Measurements from ENCODE around the gene ZNF764.

Gene ZNF764

DNA sequence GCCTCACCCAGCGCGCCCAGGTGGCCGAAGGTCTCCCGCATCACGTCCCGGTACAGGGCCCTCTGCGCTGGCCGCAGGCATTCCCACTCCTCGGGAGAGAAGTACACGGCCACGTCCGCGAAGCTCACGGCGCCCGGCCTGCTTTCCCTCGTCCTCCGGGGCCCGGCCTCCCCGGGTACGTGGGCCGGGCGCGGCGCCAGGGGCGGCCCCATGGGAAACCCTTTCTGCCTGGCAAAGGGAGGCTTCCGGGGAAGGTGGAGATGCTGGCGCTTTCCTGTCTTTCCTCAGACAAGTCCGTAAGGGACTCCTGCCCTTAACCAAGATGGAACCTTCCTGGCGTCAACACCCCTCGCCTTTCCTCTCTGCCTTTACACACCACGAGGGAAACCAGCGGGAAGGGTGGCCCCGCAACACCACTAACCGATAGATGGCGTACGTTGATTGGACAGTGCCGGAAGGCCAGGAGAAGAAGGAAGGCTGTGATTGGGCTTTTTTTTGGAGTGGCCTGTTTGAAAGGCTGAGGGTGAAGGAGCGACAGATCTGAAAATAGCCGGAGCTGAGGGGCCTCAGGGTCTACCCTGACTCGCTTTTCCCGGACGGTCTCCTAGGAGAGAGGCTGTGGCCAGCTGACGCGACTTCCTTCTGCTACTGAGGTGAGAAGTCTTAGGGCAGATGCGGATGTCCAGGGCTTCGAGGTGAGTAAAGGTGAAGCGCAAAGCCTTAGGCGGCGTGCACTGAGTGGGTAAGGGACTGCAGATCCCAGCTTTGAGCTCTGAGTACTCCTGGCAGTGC is 27.4 kb upstream of the ZNF764 start, which contains the start of gene ZNF785:
Gene ZNF785, minus strand, starts transcription at position 298 of the 792 bp plus-strand sequence. Its CDS starts 86 bp downstream, at position 212.
- DNase-seq (ENCODE audit: low spot score): peak; percentile 97
- in situ Hi-C loops (cut with MboI; ENCODE audit: low pct_unique_long_range_greater_than_20kb, low sequenced_read_pairs, unreplicated experiment): no loop called here
- TF ChIP-seq, protein P1, sequence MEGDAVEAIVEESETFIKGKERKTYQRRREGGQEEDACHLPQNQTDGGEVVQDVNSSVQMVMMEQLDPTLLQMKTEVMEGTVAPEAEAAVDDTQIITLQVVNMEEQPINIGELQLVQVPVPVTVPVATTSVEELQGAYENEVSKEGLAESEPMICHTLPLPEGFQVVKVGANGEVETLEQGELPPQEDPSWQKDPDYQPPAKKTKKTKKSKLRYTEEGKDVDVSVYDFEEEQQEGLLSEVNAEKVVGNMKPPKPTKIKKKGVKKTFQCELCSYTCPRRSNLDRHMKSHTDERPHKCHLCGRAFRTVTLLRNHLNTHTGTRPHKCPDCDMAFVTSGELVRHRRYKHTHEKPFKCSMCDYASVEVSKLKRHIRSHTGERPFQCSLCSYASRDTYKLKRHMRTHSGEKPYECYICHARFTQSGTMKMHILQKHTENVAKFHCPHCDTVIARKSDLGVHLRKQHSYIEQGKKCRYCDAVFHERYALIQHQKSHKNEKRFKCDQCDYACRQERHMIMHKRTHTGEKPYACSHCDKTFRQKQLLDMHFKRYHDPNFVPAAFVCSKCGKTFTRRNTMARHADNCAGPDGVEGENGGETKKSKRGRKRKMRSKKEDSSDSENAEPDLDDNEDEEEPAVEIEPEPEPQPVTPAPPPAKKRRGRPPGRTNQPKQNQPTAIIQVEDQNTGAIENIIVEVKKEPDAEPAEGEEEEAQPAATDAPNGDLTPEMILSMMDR (IDR thresholded peaks at IDR 0.05; ENCODE audit: extremely low read depth, insufficient read depth, missing control alignments): peak; percentile 25

DNA sequence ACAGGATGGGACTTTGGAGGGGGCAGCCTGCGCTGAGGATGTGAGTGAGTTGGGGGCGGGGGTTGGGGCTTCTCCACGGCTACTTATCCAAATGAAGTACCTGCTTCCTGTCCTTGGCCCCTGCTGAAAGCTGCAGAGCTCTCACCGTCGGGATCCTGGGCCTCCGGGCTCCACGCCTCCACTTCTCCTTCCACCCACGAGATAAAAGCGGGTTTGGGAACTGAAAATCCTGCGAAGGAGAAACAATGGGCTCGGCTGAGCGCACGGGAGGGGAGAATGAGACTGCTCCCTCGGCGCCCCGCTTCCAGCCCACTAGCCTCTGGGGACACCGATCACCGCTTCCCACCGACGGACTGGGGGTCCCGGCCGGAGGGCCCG is 26.8 kb upstream of the ZNF764 start:
- DNase-seq (ENCODE audit: low spot score): no peak
- in situ Hi-C loops (cut with MboI; ENCODE audit: low pct_unique_long_range_greater_than_20kb, low sequenced_read_pairs, unreplicated experiment): no loop called here
- TF ChIP-seq, protein P1 (IDR thresholded peaks at IDR 0.05; ENCODE audit: extremely low read depth, insufficient read depth, missing control alignments): no peak

DNA sequence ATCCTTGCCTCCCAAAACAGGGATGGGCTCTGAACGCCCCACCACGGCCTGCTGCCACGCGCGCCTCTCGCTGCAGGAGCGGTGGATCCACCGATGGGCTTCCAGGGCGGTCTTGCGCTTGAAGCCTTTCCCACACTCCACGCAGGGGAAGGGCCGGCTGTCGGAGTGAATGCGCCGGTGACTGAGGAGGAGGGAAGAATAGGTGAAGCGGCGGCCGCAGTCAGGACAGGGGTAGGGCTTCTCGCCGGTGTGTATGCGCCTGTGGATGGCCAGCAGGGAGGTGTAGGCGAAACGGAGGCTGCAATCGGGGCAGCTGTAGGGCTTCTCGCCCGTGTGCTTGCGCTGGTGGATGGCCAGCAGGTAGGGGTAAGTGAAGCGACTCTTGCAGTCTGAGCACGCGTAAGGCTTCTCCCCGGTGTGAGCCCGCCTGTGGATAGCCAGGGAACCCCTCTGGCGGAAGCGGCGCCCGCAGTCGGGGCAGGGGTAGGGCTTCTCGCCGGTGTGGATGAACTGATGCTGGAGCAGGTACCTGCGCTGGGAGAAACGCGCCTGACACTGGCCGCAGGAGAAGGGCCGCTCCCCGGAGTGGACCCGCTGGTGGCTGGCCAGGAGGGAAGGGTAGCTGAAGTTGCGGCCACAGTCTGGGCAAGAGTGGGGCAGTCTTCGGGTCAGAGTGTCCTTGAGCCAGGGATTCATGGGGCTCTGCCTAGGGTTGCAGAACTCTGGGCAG is 24.6 kb upstream of the ZNF764 start:
- TF ChIP-seq, protein P1 (IDR thresholded peaks at IDR 0.05; ENCODE audit: extremely low read depth, insufficient read depth, missing control alignments): no peak
- DNase-seq (ENCODE audit: low spot score): no peak
- in situ Hi-C loops (cut with MboI; ENCODE audit: low pct_unique_long_range_greater_than_20kb, low sequenced_read_pairs, unreplicated experiment): no loop called here

DNA sequence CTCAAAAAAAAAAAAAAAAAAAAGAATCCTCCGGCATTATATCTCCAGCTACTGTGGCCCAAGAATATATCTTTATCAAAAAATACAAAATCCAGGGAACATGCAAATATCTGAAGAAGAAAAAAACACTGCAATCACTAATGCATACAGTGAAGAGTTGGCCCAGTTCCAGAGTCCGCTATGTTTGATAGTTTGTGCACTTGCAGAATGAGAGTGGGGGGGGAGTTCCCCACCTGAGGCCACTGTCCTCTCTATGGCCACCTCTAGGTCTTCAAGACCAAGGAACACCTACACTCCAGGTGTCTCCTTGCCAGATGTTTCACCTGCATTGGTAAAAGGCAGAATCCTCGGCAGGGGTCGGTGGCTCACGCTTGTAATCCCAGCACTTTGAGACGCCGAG is 23.3 kb upstream of the ZNF764 start:
- in situ Hi-C loops (cut with MboI; ENCODE audit: low pct_unique_long_range_greater_than_20kb, low sequenced_read_pairs, unreplicated experiment): no loop called here
- TF ChIP-seq, protein P1 (IDR thresholded peaks at IDR 0.05; ENCODE audit: extremely low read depth, insufficient read depth, missing control alignments): no peak
- no peak for DNase-seq (ENCODE audit: low spot score)

DNA sequence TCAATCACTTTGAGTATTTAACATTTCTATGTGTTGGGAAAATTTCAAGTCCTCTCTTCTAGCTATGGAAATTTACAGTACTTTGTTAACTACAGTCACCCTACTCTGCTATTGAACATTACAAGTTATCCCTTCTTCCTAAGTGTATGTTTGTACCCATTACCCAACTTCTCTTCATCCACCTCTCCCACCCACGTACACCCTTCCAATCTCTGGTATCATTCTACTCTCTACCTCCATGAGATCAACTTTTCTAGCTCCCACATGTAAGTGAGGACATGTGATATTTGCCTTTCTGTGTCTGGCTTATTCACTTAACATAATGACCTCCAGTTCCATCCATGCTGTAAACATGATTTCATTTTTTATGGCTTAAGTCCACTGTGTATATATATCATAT is 16.5 kb upstream of the ZNF764 start:
- TF ChIP-seq, protein P1 (IDR thresholded peaks at IDR 0.05; ENCODE audit: extremely low read depth, insufficient read depth, missing control alignments): no peak
- in situ Hi-C loops (cut with MboI; ENCODE audit: low pct_unique_long_range_greater_than_20kb, low sequenced_read_pairs, unreplicated experiment): no loop called here
- DNase-seq (ENCODE audit: low spot score): no peak

DNA sequence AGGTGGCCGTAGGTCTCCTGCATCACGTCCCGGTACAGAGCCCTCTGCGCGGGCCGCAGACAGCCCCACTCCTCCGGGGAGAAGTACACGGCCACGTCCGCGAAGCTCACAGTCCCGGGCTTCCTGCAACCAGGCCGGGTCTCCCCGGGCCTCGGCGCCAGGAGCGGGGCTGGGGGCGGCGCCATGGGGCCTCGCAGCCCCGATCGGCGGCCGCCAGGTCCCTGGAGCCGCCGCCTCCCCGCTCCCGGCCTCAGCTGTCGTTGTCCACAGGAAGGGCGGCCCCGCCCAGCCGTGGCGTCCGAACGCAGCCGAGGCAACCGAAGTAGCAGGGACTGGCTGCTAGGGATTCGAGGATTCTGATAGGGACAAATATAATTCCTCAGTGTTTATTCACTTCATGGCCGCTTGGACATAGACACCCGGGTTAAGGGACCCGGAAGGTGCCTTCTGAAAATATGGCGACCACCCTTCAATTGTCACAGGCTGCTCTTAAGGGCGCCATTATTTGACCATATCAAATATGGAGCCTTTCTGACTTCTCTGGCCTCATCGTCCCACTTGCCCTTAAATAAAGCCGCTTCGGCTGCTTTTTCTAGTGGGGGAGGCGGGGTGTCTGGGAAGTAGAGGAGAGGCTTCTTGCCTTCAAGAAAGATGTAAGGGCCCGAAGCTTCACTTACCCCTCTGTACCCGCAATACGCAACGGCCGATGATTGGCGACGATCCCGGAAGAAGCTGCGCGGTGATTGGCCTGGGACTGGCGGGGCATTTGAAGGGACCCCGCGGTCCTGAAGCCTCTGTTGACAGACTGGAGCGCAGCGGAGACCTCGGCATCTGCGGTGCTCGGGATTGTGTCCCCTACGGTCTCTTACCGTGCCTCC is 13.5 kb upstream of the ZNF764 start, which contains the start of gene ZNF688:
Gene ZNF688, minus strand, starts transcription at position 270 of the 878 bp plus-strand sequence. Its CDS starts 85 bp downstream, at position 185.
- peak; percentile 96 for DNase-seq (ENCODE audit: low spot score)
- TF ChIP-seq, protein P1 (IDR thresholded peaks at IDR 0.05; ENCODE audit: extremely low read depth, insufficient read depth, missing control alignments): no peak
- in situ Hi-C loops (cut with MboI; ENCODE audit: low pct_unique_long_range_greater_than_20kb, low sequenced_read_pairs, unreplicated experiment): no loop called here
